ENCODE results near the gene ATP9A.

The ATP9A gene

DNA sequence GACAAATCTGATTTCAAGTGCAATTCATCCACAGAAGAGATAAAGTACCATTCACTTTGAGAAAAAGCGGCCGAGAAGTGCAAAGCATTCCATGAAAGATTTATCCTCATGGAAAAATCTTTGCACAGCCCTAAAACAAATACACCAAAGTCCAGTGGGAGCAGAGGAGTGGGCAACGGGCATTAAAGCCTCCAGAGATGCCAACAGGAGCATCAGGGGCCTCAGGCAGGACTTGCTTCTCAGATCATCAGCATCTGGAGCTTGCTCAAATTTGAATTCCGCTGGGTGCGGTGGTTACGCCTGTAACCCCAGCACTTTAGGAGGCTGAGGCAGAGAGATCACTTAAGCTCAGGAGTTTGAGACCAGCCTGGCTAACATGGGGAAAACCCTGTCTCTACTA lies 115.0 kb downstream of the ATP9A start:
- TF ChIP-seq TAF1 (IDR thresholded peaks at IDR 0.05; ENCODE audit: borderline replicate concordance, insufficient read depth, low read length) (no peak), FOXP2 (optimal IDR thresholded peaks at IDR 0.05; ENCODE audit: borderline replicate concordance, extremely low read depth, extremely low read length, insufficient read depth) (no peak), SIN3A (IDR thresholded peaks at IDR 0.05; ENCODE audit: borderline replicate concordance, insufficient read depth, low read length) (no peak), POLR2AphosphoS5 (IDR thresholded peaks at IDR 0.05; ENCODE audit: low read depth, low read length) (no peak)
- TF ChIP-seq, protein P1, sequence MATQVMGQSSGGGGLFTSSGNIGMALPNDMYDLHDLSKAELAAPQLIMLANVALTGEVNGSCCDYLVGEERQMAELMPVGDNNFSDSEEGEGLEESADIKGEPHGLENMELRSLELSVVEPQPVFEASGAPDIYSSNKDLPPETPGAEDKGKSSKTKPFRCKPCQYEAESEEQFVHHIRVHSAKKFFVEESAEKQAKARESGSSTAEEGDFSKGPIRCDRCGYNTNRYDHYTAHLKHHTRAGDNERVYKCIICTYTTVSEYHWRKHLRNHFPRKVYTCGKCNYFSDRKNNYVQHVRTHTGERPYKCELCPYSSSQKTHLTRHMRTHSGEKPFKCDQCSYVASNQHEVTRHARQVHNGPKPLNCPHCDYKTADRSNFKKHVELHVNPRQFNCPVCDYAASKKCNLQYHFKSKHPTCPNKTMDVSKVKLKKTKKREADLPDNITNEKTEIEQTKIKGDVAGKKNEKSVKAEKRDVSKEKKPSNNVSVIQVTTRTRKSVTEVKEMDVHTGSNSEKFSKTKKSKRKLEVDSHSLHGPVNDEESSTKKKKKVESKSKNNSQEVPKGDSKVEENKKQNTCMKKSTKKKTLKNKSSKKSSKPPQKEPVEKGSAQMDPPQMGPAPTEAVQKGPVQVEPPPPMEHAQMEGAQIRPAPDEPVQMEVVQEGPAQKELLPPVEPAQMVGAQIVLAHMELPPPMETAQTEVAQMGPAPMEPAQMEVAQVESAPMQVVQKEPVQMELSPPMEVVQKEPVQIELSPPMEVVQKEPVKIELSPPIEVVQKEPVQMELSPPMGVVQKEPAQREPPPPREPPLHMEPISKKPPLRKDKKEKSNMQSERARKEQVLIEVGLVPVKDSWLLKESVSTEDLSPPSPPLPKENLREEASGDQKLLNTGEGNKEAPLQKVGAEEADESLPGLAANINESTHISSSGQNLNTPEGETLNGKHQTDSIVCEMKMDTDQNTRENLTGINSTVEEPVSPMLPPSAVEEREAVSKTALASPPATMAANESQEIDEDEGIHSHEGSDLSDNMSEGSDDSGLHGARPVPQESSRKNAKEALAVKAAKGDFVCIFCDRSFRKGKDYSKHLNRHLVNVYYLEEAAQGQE (IDR thresholded peaks at IDR 0.05; ENCODE audit: insufficient read depth in 1 of 2, low read depth in 2 of 2, low read length in 2 of 2) = no peak

DNA sequence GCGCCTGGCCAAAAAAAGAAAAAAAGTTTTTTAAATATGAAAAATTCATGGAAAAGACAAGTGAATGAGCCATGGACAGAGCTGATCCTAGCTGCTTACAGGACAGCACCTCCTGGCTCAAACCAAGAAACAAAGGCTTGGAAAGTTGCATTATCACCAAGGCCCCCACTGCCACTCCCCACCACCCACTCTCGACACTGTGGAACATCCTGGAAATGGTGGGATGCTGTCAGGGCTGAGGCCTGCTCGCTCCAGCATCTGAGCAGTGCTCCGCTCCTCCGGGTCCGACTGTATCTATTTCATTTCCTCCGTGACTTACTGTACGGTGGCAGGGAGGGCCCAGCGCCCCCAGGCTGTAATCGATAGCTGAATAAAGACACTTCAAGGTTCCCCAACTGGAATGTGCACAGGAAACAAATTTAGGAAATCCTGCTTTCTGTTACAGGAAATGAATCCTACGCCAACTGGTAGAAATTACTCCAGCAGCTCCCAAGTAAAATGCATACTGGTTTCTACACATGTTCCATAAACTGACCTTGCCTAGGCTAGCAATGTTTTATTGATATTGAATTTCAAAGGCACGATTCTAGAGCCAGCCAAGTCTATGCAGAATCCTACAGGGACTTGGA lies 116.2 kb downstream of the ATP9A start:
- TF ChIP-seq SIN3A (IDR thresholded peaks at IDR 0.05; ENCODE audit: borderline replicate concordance, insufficient read depth, low read length) = no peak
- no peak for TF ChIP-seq POLR2AphosphoS5 (IDR thresholded peaks at IDR 0.05; ENCODE audit: low read depth, low read length)
- no peak for TF ChIP-seq FOXP2 (optimal IDR thresholded peaks at IDR 0.05; ENCODE audit: borderline replicate concordance, extremely low read depth, extremely low read length, insufficient read depth)
- TF ChIP-seq, protein P1 (IDR thresholded peaks at IDR 0.05; ENCODE audit: insufficient read depth in 1 of 2, low read depth in 2 of 2, low read length in 2 of 2) = no peak
- no peak for TF ChIP-seq TAF1 (IDR thresholded peaks at IDR 0.05; ENCODE audit: borderline replicate concordance, insufficient read depth, low read length)

DNA sequence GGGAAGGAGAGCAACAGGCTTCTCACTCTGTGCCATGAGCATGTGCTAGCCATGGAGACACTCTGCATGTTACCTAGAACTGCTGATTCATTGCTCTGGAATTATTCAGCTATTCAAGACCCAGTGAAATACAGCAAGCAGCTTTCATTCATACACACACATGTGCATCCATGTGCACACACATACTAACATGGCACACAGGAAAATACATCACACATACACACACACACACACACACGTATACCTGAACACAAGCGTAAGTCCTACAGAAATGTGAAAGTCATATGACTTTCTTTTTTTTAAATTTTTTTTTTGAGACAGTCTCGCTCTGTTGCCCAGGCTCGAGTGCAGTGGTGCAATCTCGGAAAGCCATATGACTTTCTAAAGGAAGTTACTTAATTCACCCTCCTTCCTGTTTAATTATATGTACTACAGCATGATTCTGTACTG lies 117.5 kb downstream of the ATP9A start:
- TF ChIP-seq, protein P1 (IDR thresholded peaks at IDR 0.05; ENCODE audit: insufficient read depth in 1 of 2, low read depth in 2 of 2, low read length in 2 of 2) = no peak
- no peak for TF ChIP-seq SIN3A (IDR thresholded peaks at IDR 0.05; ENCODE audit: borderline replicate concordance, insufficient read depth, low read length)
- no peak for TF ChIP-seq FOXP2 (optimal IDR thresholded peaks at IDR 0.05; ENCODE audit: borderline replicate concordance, extremely low read depth, extremely low read length, insufficient read depth)
- no peak for TF ChIP-seq TAF1 (IDR thresholded peaks at IDR 0.05; ENCODE audit: borderline replicate concordance, insufficient read depth, low read length)
- no peak for TF ChIP-seq POLR2AphosphoS5 (IDR thresholded peaks at IDR 0.05; ENCODE audit: low read depth, low read length)

DNA sequence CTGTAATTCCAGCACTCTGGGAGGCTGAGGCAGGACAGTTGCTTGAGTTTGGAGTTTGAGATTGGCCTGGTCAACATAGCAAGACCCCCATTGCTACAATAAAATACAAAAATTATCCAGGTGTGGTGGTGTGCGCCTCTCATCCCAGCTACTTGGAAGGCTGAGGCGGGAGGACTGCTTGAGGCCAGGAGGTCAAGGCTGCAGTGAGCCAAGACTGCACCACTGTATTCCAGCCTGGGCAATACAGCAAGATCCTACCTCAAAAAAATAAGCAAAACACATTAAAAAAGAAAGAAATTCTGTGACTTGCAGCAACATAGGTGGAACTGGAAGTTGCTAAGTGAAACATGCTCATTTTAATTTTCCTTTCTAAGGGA lies 119.6 kb downstream of the ATP9A start:
- TF ChIP-seq FOXP2 (optimal IDR thresholded peaks at IDR 0.05; ENCODE audit: borderline replicate concordance, extremely low read depth, extremely low read length, insufficient read depth) (no peak), TAF1 (IDR thresholded peaks at IDR 0.05; ENCODE audit: borderline replicate concordance, insufficient read depth, low read length) (no peak), POLR2AphosphoS5 (IDR thresholded peaks at IDR 0.05; ENCODE audit: low read depth, low read length) (no peak)

DNA sequence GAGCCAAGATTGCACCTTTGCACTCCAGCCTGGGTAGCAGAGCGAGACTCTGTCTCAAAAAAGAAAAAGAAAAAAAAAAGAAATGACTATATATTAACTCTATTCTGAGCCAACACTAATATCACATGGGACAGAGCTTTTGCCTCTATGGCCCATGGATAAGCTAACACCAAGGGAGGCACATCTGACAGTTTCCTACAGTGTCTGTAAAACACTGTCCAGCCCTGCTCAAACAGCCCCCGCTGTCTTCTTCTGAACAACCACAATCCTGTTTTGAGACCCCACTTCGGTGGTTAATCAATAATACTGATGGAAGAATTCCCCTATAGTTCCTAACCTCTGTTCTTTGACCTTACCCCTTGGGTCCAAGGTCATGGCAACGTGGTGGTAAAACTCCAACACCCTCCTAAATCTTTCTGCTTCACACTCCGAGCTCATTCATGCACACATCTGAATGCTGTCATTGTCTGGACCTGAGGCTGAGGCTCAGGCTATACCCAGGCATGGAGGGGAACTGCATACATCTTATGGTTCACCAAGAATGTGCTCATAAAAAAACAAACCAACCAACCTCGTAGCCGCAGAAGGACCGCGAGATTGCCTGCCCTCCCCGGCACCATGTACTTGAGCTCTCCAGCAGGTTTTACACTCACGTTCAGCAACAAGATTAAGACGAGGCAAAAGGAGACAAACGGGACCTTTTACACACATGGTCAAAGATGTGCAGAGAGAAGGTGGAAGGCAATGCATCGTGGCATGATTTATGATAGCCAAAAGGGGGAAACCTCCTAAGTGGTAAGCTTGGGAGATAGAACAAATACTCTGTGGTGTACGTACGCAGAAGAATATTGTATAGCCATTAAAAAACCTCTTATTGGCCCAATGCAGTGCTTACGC lies 120.3 kb downstream of the ATP9A start:
- TF ChIP-seq POLR2AphosphoS5 (IDR thresholded peaks at IDR 0.05; ENCODE audit: low read depth, low read length) (no peak), TAF1 (IDR thresholded peaks at IDR 0.05; ENCODE audit: borderline replicate concordance, insufficient read depth, low read length) (no peak), SIN3A (IDR thresholded peaks at IDR 0.05; ENCODE audit: borderline replicate concordance, insufficient read depth, low read length) (no peak), FOXP2 (optimal IDR thresholded peaks at IDR 0.05; ENCODE audit: borderline replicate concordance, extremely low read depth, extremely low read length, insufficient read depth) (no peak)
- TF ChIP-seq, protein P1 (IDR thresholded peaks at IDR 0.05; ENCODE audit: insufficient read depth in 1 of 2, low read depth in 2 of 2, low read length in 2 of 2) = no peak

All from PFSK-1 (cell line).